IPS-20b (cell line): ENCODE data around the gene KCNIP3.

Experiments used
- H3K27ac ChIP-seq: one replicate; pipeline ENCODE4 v1.5.1; 2013; ENCODE audit warnings: low read length
- H3K27me3 ChIP-seq: 2 replicates; pipeline ENCODE4 v1.6.1; 2013; ENCODE audit warnings: mild to moderate bottlenecking, low read length, inconsistent platforms; ENCODE audit not compliant: insufficient read depth
- H3K36me3 ChIP-seq: 2 replicates; pipeline ENCODE4 v1.6.1; 2013; ENCODE audit warnings: low read depth, mild to moderate bottlenecking, inconsistent platforms, low read length, moderate library complexity; ENCODE audit not compliant: insufficient read depth
- H3K4me1 ChIP-seq: 2 replicates; pipeline ENCODE4 v1.6.1; 2013; ENCODE audit warnings: mild to moderate bottlenecking, control low read depth, inconsistent platforms, low read length, moderate library complexity; ENCODE audit not compliant: insufficient read depth
- H3K4me3 ChIP-seq: 2 replicates; pipeline ENCODE4 v1.5.1; 2013; ENCODE audit warnings: mild to moderate bottlenecking, low read length, inconsistent platforms
- H3K9ac ChIP-seq: 2 replicates; pipeline ENCODE4 v1.6.1; 2013; ENCODE audit warnings: low read depth, mild to moderate bottlenecking, inconsistent platforms, low read length, moderate library complexity
- H3K9me3 ChIP-seq: 2 replicates; pipeline ENCODE4 v1.6.1; 2013; ENCODE audit warnings: mild to moderate bottlenecking, low read depth, low read length, inconsistent platforms; ENCODE audit not compliant: insufficient read depth

Gene KCNIP3

DNA sequence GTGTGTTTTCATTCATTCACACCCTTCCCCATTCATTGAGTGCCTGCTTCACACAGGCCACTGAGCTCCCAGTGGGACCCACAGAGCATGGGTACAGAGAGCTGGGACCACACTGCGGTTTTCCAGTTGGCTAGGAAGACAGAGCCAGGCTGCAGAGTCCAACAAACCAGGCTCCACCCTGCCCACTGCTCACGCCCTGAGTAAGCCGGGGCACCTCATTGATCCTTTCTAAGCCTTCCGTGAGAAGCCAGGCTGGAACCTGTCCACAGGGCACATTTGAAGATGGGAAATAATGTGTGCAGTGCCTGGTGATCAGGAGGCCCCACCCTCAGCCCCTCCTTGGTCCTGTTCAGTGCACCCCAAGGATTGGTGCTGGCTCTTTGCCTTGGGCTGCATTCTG lies 13.5 kb downstream of the KCNIP3 start:
- H3K4me1 ChIP-seq = no peaks in the 10 kb centered on the region
- H3K27me3 ChIP-seq = no peaks in the 10 kb centered on the region
- no peak overlapping the region for H3K27ac ChIP-seq
- no peak overlapping the region for H3K4me3 ChIP-seq
- no peak overlapping the region for H3K9ac ChIP-seq
- no peaks in the 10 kb centered on the region for H3K9me3 ChIP-seq
- H3K36me3 ChIP-seq = no peaks in the 10 kb centered on the region

DNA sequence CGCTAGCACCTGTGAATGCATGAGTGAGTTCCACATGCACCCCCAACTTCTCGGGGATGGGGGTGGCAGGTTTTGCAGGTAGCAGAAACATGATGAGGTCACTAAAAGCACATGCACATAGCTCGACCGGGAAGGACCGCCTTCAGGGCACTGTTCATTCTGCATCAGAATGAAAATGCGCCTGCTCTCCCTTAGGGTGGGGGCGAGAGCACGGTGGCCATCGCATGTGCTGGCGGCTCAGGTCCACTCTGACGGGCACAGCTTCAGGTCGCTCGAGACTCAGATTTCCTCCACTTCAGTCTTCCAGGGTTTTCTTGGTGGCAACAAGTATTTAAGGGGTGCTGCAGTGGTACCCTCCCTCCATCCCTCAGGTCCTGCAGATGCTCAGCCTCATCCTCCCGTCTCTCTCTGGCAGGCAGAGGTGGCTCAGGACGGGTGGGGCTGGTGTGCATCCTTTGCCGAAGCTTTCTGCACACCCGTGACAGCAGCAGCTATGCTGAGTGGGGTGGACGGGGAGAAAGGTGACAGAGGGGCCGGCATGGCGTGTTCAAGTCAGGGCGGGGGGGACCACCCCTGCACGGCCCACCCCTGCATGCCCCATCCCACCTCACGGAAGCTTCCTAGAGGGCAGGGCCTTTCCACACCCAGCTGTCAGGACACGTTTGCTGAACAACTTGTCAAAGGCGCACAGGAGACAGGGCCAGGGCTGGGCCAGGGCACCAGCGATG lies 14.8 kb downstream of the KCNIP3 start:
- Histone ChIP-seq H3K4me1 (no peaks in the 10 kb centered on the region), H3K36me3 (no peaks in the 10 kb centered on the region), H3K9me3 (no peaks in the 10 kb centered on the region), H3K4me3 (no peak overlapping the region), H3K27ac (no peak overlapping the region), H3K9ac (no peak overlapping the region), H3K27me3 (no peaks in the 10 kb centered on the region)

- no peaks in the 10 kb centered on the region for H3K4me1 ChIP-seq
- H3K4me3 ChIP-seq = no peak overlapping the region
- H3K9ac ChIP-seq = no peak overlapping the region
- no peaks in the 10 kb centered on the region for H3K27me3 ChIP-seq
- no peaks in the 10 kb centered on the region for H3K36me3 ChIP-seq
- no peaks in the 10 kb centered on the region for H3K9me3 ChIP-seq
- H3K27ac ChIP-seq = no peak overlapping the region
Observed at GRCh38 chr2:95312543-95313201, 15.5 kb downstream of the KCNIP3 start.

GRCh38 chr2:95313296-95314131 lies 16.4 kb downstream of the KCNIP3 start:
- Histone ChIP-seq H3K9ac (no peak overlapping the region), H3K4me1 (no peaks in the 10 kb centered on the region), H3K36me3 (no peaks in the 10 kb centered on the region), H3K27ac (no peak overlapping the region), H3K9me3 (no peaks in the 10 kb centered on the region), H3K4me3 (no peak overlapping the region), H3K27me3 (no peaks in the 10 kb centered on the region)

DNA sequence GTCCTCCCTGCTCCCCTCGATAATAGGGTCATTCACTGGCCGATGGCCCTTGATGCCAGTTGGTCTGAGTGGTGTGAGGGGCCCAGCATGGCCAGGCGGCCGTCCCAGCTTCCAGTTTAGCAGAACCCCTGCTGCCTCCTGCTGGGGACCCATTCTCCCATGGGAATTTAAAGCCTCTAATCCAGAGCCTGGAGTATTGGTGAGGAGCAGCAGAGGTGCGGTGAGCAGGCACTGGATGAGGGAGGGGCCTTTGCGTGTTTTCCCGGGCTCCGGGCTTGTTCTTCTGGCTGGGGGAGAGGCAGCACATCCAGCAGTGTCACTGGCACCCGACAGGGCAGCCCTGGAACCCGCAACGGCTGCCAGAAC lies 17.4 kb downstream of the KCNIP3 start:
- Histone ChIP-seq H3K9me3 (no peaks in the 10 kb centered on the region), H3K4me1 (no peaks in the 10 kb centered on the region), H3K36me3 (no peaks in the 10 kb centered on the region), H3K27me3 (no peaks in the 10 kb centered on the region), H3K9ac (no peak overlapping the region), H3K4me3 (no peak overlapping the region), H3K27ac (no peak overlapping the region)

DNA sequence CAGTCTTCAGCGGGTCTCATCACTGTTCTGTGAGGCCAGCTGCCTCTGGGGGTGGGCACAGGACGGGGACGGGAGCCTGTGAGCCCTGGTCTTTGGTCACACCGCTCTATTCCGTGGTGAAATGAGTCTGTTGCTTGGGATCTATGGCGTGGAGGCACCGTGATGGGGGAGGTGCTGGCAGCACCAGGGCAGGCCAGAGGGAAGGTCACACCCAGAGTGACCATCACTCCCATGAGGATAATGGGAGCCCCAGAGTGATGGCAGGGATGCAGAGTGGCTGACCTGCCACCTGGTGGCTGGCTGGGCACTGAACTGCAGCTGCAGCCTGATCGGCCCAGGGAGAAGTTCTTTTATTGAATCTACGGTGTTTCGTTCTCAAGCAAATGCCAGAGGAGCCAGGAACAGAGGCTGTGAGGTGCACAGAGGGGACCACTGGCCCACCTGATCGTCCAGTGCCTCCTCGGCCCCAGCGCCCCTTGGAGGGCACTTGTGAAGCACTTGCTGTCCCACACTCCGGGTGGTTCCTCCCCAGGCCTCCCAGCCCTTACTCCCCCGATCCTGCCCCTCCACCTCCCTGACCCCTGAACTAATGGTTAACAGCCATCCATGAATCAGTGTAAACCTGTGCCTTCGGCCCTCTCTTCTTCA lies 17.9 kb downstream of the KCNIP3 start:
- no peaks in the 10 kb centered on the region for H3K4me1 ChIP-seq
- no peak overlapping the region for H3K27ac ChIP-seq
- no peaks in the 10 kb centered on the region for H3K9me3 ChIP-seq
- H3K9ac ChIP-seq = no peak overlapping the region
- no peaks in the 10 kb centered on the region for H3K36me3 ChIP-seq
- no peaks in the 10 kb centered on the region for H3K27me3 ChIP-seq
- no peak overlapping the region for H3K4me3 ChIP-seq

- Histone ChIP-seq H3K9me3 (no peaks in the 10 kb centered on the region), H3K27me3 (no peaks in the 10 kb centered on the region), H3K4me1 (no peaks in the 10 kb centered on the region), H3K27ac (no peak overlapping the region), H3K9ac (no peak overlapping the region), H3K36me3 (no peaks in the 10 kb centered on the region), H3K4me3 (no peak overlapping the region)
Observed at GRCh38 chr2:95315801-95316411, 18.8 kb downstream of the KCNIP3 start.

DNA sequence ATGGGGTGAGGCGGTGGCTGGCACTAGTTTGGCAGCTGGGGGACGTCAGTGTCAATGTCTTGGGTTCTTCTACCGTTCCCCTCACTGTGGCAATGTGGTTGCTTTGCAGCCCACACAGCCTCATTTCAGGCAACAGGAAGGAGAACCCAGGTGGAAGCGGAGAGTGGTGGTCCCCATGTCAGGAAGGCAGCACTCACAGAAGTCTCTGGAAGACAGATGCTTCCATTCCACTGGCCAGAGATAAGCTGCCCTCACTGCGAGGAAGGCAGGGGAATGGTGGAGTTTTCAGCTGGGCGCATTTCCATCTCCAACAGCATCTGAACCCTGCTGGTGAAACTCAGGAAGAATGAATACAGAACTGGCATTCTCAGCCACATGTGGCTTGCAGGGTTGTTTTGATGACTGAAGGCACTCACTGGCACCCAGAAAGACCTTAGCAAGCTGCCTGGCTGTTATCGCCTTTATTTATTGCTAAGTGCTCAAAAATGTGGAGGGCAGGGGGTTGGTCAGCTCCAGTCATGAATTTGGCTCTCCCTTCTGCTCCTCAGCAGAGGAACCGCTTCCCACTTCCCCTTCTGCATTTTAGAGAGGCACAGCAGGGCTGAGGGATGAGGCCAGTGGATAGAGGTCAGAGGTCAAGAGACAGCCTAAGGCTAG lies 19.4 kb downstream of the KCNIP3 start:
- no peak overlapping the region for H3K9ac ChIP-seq
- H3K27me3 ChIP-seq = no peaks in the 10 kb centered on the region
- H3K4me3 ChIP-seq = no peak overlapping the region
- no peaks in the 10 kb centered on the region for H3K9me3 ChIP-seq
- H3K4me1 ChIP-seq = no peaks in the 10 kb centered on the region
- no peak overlapping the region for H3K27ac ChIP-seq
- H3K36me3 ChIP-seq = no peaks in the 10 kb centered on the region

DNA sequence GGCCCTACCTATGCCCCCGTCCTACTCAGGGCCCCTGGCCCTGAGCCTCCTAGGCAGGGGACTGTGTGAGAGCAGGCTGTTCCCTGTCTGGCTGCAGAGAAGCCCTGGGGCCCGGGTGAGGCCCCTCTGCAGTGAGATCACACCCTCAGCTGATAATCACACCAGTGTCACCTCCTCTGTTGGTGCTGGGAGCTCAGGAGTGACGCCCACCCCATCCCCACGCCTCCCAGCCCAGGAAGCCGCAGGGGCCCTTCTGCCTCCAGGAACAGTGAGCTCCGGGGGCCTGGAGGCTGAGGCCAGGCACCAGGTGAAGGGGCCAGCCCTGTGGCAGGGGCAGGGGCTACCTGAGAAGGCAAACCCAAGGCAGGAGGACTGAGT lies 20.0 kb downstream of the KCNIP3 start:
- Histone ChIP-seq H3K4me1 (no peaks in the 10 kb centered on the region), H3K27ac (no peak overlapping the region), H3K4me3 (no peak overlapping the region)

DNA sequence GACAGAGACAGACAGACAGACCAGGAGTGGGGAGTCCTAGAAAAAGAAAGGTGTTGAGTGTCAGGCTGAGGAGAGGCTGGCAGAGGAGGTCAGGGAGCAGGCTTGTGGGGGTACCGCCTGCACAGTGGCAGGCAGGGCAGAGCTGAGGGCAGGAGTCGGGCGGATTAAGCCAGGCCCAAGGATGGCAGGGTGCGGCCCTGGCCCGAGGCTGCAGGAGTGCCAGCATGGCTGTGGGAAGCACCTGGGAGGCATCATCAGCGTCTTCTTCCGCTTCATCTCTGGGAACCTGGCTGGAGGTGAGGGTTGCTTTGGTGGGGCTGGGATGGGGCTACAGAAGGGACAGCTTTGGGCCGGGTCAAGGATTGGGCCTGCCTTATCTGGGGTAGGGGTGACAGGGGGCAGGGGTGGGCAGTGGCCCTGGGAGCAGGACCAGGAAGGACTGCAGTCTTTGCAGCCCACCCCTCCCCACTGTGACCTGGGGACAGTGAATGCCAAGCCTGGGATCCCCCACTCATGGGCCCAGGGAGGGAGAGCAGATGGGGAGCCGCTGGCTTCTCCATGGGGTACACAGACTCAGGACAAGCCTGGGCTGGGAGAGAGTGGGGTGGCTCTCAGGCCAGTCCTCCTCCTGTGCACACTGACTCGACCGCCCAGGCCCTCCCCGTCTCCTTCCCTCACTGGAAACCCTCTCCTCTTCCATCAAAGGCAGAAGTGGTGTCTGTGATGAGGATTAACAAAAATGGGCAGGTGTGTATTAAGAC lies 20.7 kb downstream of the KCNIP3 start:
- Histone ChIP-seq H3K4me3 (no peak overlapping the region), H3K36me3 (no peaks in the 10 kb centered on the region), H3K27me3 (no peaks in the 10 kb centered on the region), H3K9ac (no peak overlapping the region), H3K4me1 (no peaks in the 10 kb centered on the region), H3K27ac (no peak overlapping the region), H3K9me3 (no peaks in the 10 kb centered on the region)

More for the DNA sequence above, 20.0 kb downstream of the KCNIP3 start:
- no peak overlapping the region for H3K9ac ChIP-seq
- H3K36me3 ChIP-seq = no peaks in the 10 kb centered on the region
- no peaks in the 10 kb centered on the region for H3K27me3 ChIP-seq
- H3K9me3 ChIP-seq = no peaks in the 10 kb centered on the region
